CD4-positive, CD25-positive, alpha-beta regulatory T cell (primary cell): ENCODE data around the gene LRRC51. TPM values are rescaled to one million over a fixed set of nuclear protein-coding genes. Genes with fewer than 3 reads are reported as not detected.
A peak's percentile ranks its signal among the peaks of the same experiment; 100 is the strongest.
"Not testable (repeated sequence)": the region's sequence is repeated elsewhere in the genome, so short reads cannot be mapped to it uniquely, and the experiment has no call there.

Experiments used
- ATAC-seq, 2 donors: fragments of 150-1000 bp; cut with Tn5 transposase; one replicate each; pipeline ENCODE4 v1.10.0; 2021; ENCODE audit warnings: low read depth in 2 of 2, moderate number of reproducible peaks in 2 of 2, moderate library complexity in 1 of 2
- DNase-seq, 3 donors: peaks; one replicate each; pipeline versions ENCODE4 v3.0.0 to v3.0.0-alpha.2; 2012 to 2022; ENCODE audit warnings: mixed read lengths in 1 of 3
- H3K27ac ChIP-seq: one replicate; pipeline ENCODE4 v1.7.0; 2013; ENCODE audit warnings: mild to moderate bottlenecking, low read length; ENCODE audit not compliant: insufficient read depth, poor library complexity, severe bottlenecking
- H3K27me3 ChIP-seq: one replicate; pipeline ENCODE4 v1.7.0; 2013; ENCODE audit warnings: low read length; ENCODE audit not compliant: control insufficient read depth, insufficient read depth
- H3K36me3 ChIP-seq: one replicate; pipeline ENCODE4 v1.7.0; 2013; ENCODE audit warnings: mild to moderate bottlenecking, low read length, moderate library complexity; ENCODE audit not compliant: control insufficient read depth, insufficient read depth
- H3K4me1 ChIP-seq: 2 replicates; pipeline ENCODE4 v1.7.0; 2013; ENCODE audit warnings: mild to moderate bottlenecking, low read length; ENCODE audit not compliant: insufficient read depth, control insufficient read depth, poor library complexity, severe bottlenecking
- H3K4me3 ChIP-seq: one replicate; pipeline ENCODE4 v1.7.0; 2013; ENCODE audit warnings: low read depth, mild to moderate bottlenecking, low read length, moderate library complexity
- H3K9me3 ChIP-seq, 2 experiments: 1 replicate in 1 of 2; 2 replicates in 1 of 2; pipeline ENCODE4 v1.7.0; 2013; ENCODE audit warnings: low read length in 2 of 2, mild to moderate bottlenecking in 1 of 2, moderate library complexity in 1 of 2; ENCODE audit not compliant: control insufficient read depth in 2 of 2
- H3K27ac Mint-ChIP-seq, 3 donors: one replicate each; pipeline ENCODE4 v1.8.0; 2020 to 2022; ENCODE audit warnings: mild to moderate bottlenecking in 3 of 3, mixed read lengths in 3 of 3, moderate library complexity in 2 of 3
- H3K27me3 Mint-ChIP-seq: one replicate; pipeline ENCODE4 v1.8.0; 2022; ENCODE audit warnings: mild to moderate bottlenecking, mixed read lengths
- H3K36me3 Mint-ChIP-seq: one replicate; pipeline ENCODE4 v1.8.0; 2020; ENCODE audit warnings: mixed read lengths
- H3K4me1 Mint-ChIP-seq, 4 donors: one replicate each; pipeline ENCODE4 v1.8.0; 2020 to 2022; ENCODE audit warnings: mixed read lengths in 4 of 4, mild to moderate bottlenecking in 1 of 4
- H3K4me3 Mint-ChIP-seq, 4 donors: one replicate each; pipeline ENCODE4 v1.8.0; 2020 to 2022; ENCODE audit warnings: mild to moderate bottlenecking in 4 of 4, mixed read lengths in 4 of 4, moderate library complexity in 3 of 4
- H3K9me3 Mint-ChIP-seq, 7 donors: one replicate each; pipeline ENCODE4 v1.8.0; 2020 to 2022; ENCODE audit warnings: mixed read lengths in 7 of 7, mild to moderate bottlenecking in 3 of 7, moderate library complexity in 2 of 7
- polyA plus RNA-seq, 4 donors: library from polyadenylated mRNA; unstranded; fragments of 300-500 nt; fragmentation: Illumina TruSeq; gene quantifications; one replicate each; pipeline ENCODE4 v1.2.3, GENCODE V29; 2021
- total RNA-seq: library from RNA; stranded (reverse); gene quantifications from one replicate; pipeline ENCODE4 v1.2.3, GENCODE V29; 2022

Gene LRRC51
- total and polyA plus RNA-seq, 5 donors from 2014 or later, result 1.5 to 9.4 (median 4.0) TPM

DNA sequence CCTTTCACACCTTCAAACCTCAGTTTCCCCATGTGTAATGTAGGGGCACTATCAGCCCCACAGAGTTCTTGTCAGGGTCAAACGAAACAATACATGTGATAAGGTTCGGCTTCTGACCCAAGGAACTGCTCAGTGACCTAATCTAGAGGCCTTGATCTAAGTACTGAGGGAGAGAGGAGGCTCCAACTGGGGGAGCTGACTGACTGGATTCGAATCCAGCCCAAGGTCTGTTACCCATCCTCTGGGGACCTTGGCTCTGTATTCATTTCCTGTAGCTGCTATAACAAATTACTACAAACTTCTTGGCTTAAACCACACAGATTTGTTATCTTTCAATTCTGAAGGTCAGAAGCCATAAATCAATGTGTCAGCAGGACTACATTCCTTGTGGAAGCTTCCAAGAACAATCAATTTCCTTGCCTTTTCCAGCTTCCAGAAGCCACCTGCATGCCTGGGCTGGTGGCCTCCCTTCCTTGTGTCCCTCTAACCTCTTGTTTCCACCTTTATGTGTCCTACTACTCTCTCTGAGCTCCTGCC is 42.5 kb downstream of the LRRC51 start:
- Histone ChIP-seq H3K27ac (no peak overlapping the region), H3K4me3 (no peak overlapping the region), H3K27me3 (no peaks in the 10 kb centered on the region), H3K4me1 (no peaks in the 10 kb centered on the region), H3K9me3 (peaks cover 5 to 10% of the 10 kb centered on the region in 2 experiments), H3K36me3 (no peaks in the 10 kb centered on the region)
- H3K9me3 Mint-ChIP-seq, result peaks cover 0 to 13% (median 2%) of the 10 kb centered on the region in 7 donors
- H3K36me3 Mint-ChIP-seq, result no peaks in the 10 kb centered on the region
- ATAC-seq (no peak), DNase-seq (no peak)
- H3K4me3 Mint-ChIP-seq, result no peak overlapping the region
- no peaks in the 10 kb centered on the region for H3K4me1 Mint-ChIP-seq
- no peak overlapping the region for H3K27ac Mint-ChIP-seq
- peaks cover 22% of the 10 kb centered on the region for H3K27me3 Mint-ChIP-seq

DNA sequence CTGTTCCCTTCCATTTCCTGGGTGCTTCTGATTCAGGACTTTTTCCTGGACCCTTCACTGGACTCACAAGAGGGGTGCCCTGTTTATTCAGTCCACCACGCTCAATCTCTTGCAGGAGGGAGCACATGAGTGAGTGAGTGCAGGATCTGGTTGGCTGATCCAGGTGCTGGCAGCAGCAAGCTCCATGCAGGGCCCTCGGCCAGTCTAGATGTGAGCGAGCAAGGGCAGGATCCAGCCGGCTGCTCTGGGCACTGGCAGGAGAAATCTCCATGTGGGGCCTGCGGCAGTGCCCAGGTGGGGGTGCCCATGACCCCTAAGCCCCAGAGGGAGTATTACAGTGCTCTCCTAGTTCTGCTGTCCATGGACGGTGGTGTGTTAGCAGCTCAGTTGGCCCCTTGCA is 43.4 kb downstream of the LRRC51 start:
- no peaks in the 10 kb centered on the region for H3K36me3 ChIP-seq
- ATAC-seq (no peak), DNase-seq (no peak)
- Mint-ChIP-seq H3K4me3 (peak overlapping the region in 1 of 4 donors; percentile 29), H3K36me3 (no peaks in the 10 kb centered on the region), H3K9me3 (peaks cover 0 to 21% (median 6%) of the 10 kb centered on the region in 7 donors), H3K4me1 (no peaks in the 10 kb centered on the region), H3K27me3 (peaks cover 29% of the 10 kb centered on the region), H3K27ac (no peak overlapping the region)
- no peak overlapping the region for H3K27ac ChIP-seq
- no peak overlapping the region for H3K4me3 ChIP-seq
- H3K9me3 ChIP-seq, result peaks cover 13 to 16% of the 10 kb centered on the region in 2 experiments
- no peaks in the 10 kb centered on the region for H3K4me1 ChIP-seq
- H3K27me3 ChIP-seq, result peaks cover 3% of the 10 kb centered on the region

DNA sequence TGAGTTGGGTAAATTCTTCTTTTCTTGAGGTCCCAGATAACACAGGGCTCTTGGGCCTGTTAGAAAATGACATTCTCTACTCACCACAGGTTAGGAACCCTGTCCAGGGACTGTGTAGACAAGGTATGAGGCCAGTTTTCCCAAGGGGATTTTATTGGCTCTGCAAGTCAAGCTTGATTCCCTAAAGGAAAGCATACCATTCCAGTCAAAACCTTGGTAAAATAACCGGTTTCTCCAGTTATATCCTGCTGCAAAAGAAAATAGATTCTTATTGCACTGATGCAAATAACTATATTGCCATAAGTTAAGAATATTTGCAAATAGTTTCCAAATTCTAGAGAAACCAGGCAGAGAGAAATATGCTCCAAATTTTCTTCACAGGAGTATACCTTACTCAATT is 45.3 kb downstream of the LRRC51 start:
- H3K9me3 Mint-ChIP-seq, result peaks cover 0 to 24% (median 9%) of the 10 kb centered on the region in 7 donors

DNA sequence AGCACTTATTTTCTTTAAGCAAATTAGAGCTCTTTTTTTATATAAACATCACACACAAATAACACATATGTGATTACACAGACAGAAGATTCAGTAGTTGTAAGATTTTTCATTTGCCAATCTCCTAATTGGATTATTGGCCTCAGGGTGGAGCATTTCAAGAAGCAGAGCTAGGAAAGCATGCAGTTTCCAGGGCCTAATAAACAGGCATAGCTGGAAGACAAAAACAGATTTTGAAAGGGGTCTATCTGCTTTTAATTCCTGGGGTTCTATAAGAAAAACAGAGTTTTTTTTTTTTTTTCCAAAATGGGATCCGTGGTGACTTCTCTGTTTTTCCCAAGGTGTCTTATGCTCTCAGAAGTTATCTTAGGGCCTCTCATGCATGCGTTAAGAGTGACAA is 47.3 kb downstream of the LRRC51 start:
- no peaks in the 10 kb centered on the region for H3K4me1 ChIP-seq
- no peaks in the 10 kb centered on the region for H3K4me1 Mint-ChIP-seq
- DNase-seq (no peak), ATAC-seq (no peak)
- H3K27ac Mint-ChIP-seq, result peak overlapping the region in 1 of 3 donors; percentile 2
- H3K27ac ChIP-seq, result no peak overlapping the region
- H3K9me3 ChIP-seq, result peaks cover 13 to 16% of the 10 kb centered on the region in 2 experiments
- peaks cover 10% of the 10 kb centered on the region for H3K27me3 ChIP-seq
- H3K4me3 Mint-ChIP-seq, result no peak overlapping the region
- H3K36me3 Mint-ChIP-seq, result no peaks in the 10 kb centered on the region
- no peaks in the 10 kb centered on the region for H3K36me3 ChIP-seq
- H3K4me3 ChIP-seq, result no peak overlapping the region
- peaks cover 31% of the 10 kb centered on the region for H3K27me3 Mint-ChIP-seq
- peaks cover 0 to 24% (median 9%) of the 10 kb centered on the region in 7 donors for H3K9me3 Mint-ChIP-seq

More for the DNA sequence above, 45.3 kb downstream of the LRRC51 start:
- Histone ChIP-seq H3K4me3 (no peak overlapping the region), H3K27me3 (peaks cover 7% of the 10 kb centered on the region), H3K36me3 (no peaks in the 10 kb centered on the region), H3K4me1 (no peaks in the 10 kb centered on the region), H3K27ac (no peak overlapping the region), H3K9me3 (peaks cover 13 to 16% of the 10 kb centered on the region in 2 experiments)
- Mint-ChIP-seq H3K27ac (no peak overlapping the region), H3K4me3 (no peak overlapping the region), H3K36me3 (no peaks in the 10 kb centered on the region), H3K4me1 (no peaks in the 10 kb centered on the region), H3K27me3 (peaks cover 31% of the 10 kb centered on the region)
- DNase-seq (no peak), ATAC-seq (no peak)

DNA sequence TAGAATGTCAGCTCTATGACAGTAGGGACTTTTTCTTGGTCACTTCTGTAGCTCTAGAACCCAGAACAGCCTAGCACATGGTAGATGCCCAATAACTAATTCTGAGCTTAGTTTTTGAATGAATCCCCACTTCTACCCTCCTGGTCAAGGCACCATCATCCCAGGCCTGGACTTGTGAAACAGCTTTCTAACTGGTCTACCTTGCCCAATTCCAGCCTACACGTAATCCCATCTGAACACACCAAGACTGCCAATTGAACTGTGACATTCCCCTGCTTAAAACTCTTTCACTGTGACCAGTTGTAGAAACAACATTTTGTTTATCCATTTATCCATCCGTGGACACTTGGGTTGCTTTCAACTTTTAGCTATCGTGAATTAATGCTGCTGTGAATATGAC is 48.7 kb downstream of the LRRC51 start:
- Histone ChIP-seq H3K4me1 (no peaks in the 10 kb centered on the region), H3K27ac (no peak overlapping the region), H3K9me3 (peaks cover 13 to 16% of the 10 kb centered on the region in 2 experiments), H3K36me3 (no peaks in the 10 kb centered on the region), H3K27me3 (peaks cover 18% of the 10 kb centered on the region), H3K4me3 (no peak overlapping the region)
- Mint-ChIP-seq H3K4me3 (no peak overlapping the region), H3K36me3 (no peaks in the 10 kb centered on the region), H3K4me1 (no peaks in the 10 kb centered on the region), H3K9me3 (peaks cover 0 to 24% (median 9%) of the 10 kb centered on the region in 7 donors), H3K27ac (no peak overlapping the region), H3K27me3 (peaks cover 32% of the 10 kb centered on the region)
- ATAC-seq, result no peak
- no peak for DNase-seq

DNA sequence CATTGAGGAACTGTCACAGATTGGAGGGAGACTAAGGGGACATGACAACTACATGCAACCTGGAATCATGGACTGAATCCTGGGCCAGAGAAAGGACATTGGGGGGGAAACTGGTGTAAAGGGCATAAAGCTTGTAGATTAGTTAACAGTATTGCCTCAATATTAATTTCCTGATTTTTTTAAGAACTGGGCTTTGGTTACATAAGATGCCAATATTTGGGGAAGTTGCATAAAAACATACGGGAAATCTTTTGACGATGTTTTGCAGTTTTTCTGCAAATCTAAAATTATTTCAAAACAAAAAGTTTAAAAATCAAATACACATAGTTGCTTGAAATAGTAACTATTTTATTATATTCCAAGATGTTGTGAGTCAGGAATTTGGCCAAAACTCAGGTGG is 52.0 kb downstream of the LRRC51 start:
- Histone ChIP-seq H3K9me3 (peaks cover 10 to 13% of the 10 kb centered on the region in 2 experiments), H3K36me3 (no peaks in the 10 kb centered on the region), H3K4me3 (no peak overlapping the region), H3K27ac (no peak overlapping the region), H3K27me3 (peaks cover 18% of the 10 kb centered on the region), H3K4me1 (no peaks in the 10 kb centered on the region)
- no peak for DNase-seq
- no peak overlapping the region for H3K27ac Mint-ChIP-seq
- H3K27me3 Mint-ChIP-seq, result peaks cover 32% of the 10 kb centered on the region
- no peaks in the 10 kb centered on the region for H3K4me1 Mint-ChIP-seq
- no peak overlapping the region for H3K4me3 Mint-ChIP-seq
- ATAC-seq, result no peak
- H3K9me3 Mint-ChIP-seq, result peaks cover 0 to 15% (median 9%) of the 10 kb centered on the region in 7 donors
- no peaks in the 10 kb centered on the region for H3K36me3 Mint-ChIP-seq

DNA sequence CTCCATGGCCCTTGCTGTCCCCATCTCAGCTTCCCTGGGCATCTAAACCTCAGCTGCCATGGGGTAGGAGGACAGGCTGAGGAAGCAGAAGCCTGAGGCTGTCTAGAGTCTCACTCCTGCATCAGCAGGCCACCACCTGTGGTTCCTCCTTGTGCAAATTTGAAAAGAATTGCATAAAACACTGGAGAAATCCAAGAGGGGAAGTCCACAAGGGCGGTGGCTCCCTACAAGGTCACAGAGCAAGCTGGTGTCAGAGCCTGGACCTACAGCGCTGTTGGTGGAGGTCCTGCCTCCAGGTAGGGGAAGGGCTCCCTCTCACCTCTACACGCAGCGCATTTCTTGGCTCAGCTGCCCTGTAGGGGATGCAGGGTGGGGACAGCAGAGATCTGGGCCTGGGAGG is 54.8 kb downstream of the LRRC51 start, which contains the start of gene FOLR3:
TSS of gene FOLR3 (plus strand) at position 253 of the 400 bp plus-strand sequence. CDS start 228 bp downstream, outside the sequence.
- H3K27ac Mint-ChIP-seq, H3K9me3 Mint-ChIP-seq, ATAC-seq, H3K4me1 Mint-ChIP-seq, H3K4me3 ChIP-seq, H3K27ac ChIP-seq, H3K36me3 ChIP-seq, H3K36me3 Mint-ChIP-seq, H3K9me3 ChIP-seq, H3K4me3 Mint-ChIP-seq, H3K4me1 ChIP-seq, DNase-seq: not testable (repeated sequence)
- H3K27me3 ChIP-seq, result peaks cover 12% of the 10 kb centered on the region
- peaks cover 20% of the 10 kb centered on the region for H3K27me3 Mint-ChIP-seq
